ENCODE results near the gene TCEAL8. TPM values are rescaled to one million over a fixed set of nuclear protein-coding genes. Genes with fewer than 3 reads are reported as not detected.
"Not testable (repeated sequence)": the region's sequence is repeated elsewhere in the genome, so short reads cannot be mapped to it uniquely, and the experiment has no call there.

The TCEAL8 gene
- total and polyA plus RNA-seq, 2 donors (not counting 3 experiments of a cell fraction or from before 2014, with no cell fraction given) = 31.0 to 51.8 TPM

DNA sequence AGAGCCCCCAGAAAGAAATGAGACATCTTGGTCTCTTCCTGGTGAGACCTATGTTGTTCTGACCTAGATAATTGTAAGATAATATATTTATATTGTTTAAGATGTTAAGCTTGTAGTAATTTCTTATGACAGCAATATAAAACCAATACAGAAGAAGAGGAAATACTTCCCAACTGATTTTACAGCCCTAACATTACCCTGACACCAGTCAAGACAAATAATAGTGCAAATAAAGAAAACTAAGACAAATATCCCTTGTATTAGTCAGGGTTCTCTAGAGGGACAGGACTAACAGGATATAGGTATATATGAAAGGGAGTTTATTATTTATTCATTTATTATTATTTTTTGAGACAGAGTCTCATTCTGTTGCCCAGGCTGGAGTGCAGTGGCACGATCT is 18.7 kb downstream of the TCEAL8 start:
- CTCF ChIA-PET = interaction anchor here (1.4 kb wide), 1 partner anchor 292 kb away, joined by 3 read pairs; no protein-coding TSS in a partner anchor
- dilution Hi-C loops (cut with MboI; ENCODE audit: extremely low pct_ligation_motif_present, low sequenced_read_pairs) = no loop called here

DNA sequence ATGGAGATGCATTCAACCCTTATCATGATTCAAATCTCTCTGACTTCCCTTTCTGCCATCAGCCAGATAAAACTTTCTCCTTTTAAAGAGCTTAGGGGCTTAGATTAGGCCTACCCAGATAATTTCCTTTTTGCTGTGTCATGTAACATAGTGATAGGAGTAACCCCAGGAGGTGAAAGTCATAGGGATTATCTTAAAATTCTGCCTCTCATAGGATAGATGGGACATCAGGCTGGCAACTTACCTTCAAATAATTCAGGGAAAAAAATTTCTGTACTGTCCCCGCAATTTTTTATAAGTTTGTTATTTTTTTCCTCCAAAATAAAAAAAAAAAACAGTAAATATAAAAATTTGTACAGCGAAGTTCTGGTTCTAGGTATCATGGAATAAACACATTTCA is 19.3 kb downstream of the TCEAL8 start:
- BruUV-seq (replicated peaks); H3K9me1 ChIP-seq (replicated peaks; ENCODE audit: control insufficient read depth, extremely low read depth, insufficient read depth, low read length); H3K4me1 ChIP-seq (ENCODE audit: control insufficient read depth, extremely low read depth, insufficient read depth, low read length); dilution Hi-C loops (cut with MboI; ENCODE audit: extremely low pct_ligation_motif_present, low sequenced_read_pairs); H3K36me3 ChIP-seq (ENCODE audit: control insufficient read depth in 2 of 2, extremely low read depth in 1 of 2, insufficient read depth in 2 of 2, low read length in 2 of 2); H4K20me1 ChIP-seq (replicated peaks; ENCODE audit: control insufficient read depth, extremely low read depth, insufficient read depth, low read length); H3K9ac ChIP-seq (replicated peaks; ENCODE audit: extremely low read depth, insufficient read depth, low read length); intact Hi-C loops (cut with micrococcal nuclease); FAIRE-seq; H3K79me2 ChIP-seq (ENCODE audit: control insufficient read depth, insufficient read depth, low read length); H3K27me3 ChIP-seq (ENCODE audit: control insufficient read depth in 2 of 2, insufficient read depth in 2 of 2, low read length in 2 of 2); H2AFZ ChIP-seq (ENCODE audit: low read depth, low read length); POLR2A ChIA-PET; H3K9me3 ChIP-seq (replicated peaks; ENCODE audit: control insufficient read depth, insufficient read depth, low read length); DNase-seq (ENCODE audit: low read depth, low spot score); H3K4me2 ChIP-seq (ENCODE audit: insufficient read depth, low read length); H3K27ac ChIP-seq (ENCODE audit: insufficient read depth, low read depth, low read length); H3K4me3 ChIP-seq (replicated peaks in 1 of 3; ENCODE audit: insufficient read depth in 1 of 3, low read depth in 1 of 3, low read length in 3 of 3): not testable (repeated sequence)
- CTCF ChIA-PET = interaction anchor here (1.4 kb wide), 1 partner anchor 292 kb away, joined by 3 read pairs; no protein-coding TSS in a partner anchor

More for the DNA sequence above, 18.7 kb downstream of the TCEAL8 start:
- Histone ChIP-seq H4K20me1 (replicated peaks; ENCODE audit: control insufficient read depth, extremely low read depth, insufficient read depth, low read length) (no peaks in the 10 kb centered on the region), H3K4me3 (replicated peaks in 1 of 3; ENCODE audit: insufficient read depth in 1 of 3, low read depth in 1 of 3, low read length in 3 of 3) (no peak overlapping the region), H3K9me3 (replicated peaks; ENCODE audit: control insufficient read depth, insufficient read depth, low read length) (no peaks in the 10 kb centered on the region), H2AFZ (ENCODE audit: low read depth, low read length) (no peak overlapping the region), H3K36me3 (ENCODE audit: control insufficient read depth in 2 of 2, extremely low read depth in 1 of 2, insufficient read depth in 2 of 2, low read length in 2 of 2) (no peaks in the 10 kb centered on the region), H3K27me3 (ENCODE audit: control insufficient read depth in 2 of 2, insufficient read depth in 2 of 2, low read length in 2 of 2) (no peaks in the 10 kb centered on the region), H3K27ac (ENCODE audit: insufficient read depth, low read depth, low read length) (no peak overlapping the region), H3K4me2 (ENCODE audit: insufficient read depth, low read length) (no peak overlapping the region), H3K9me1 (replicated peaks; ENCODE audit: control insufficient read depth, extremely low read depth, insufficient read depth, low read length) (no peaks in the 10 kb centered on the region), H3K79me2 (ENCODE audit: control insufficient read depth, insufficient read depth, low read length) (no peaks in the 10 kb centered on the region), H3K9ac (replicated peaks; ENCODE audit: extremely low read depth, insufficient read depth, low read length) (no peak overlapping the region), H3K4me1 (ENCODE audit: control insufficient read depth, extremely low read depth, insufficient read depth, low read length) (no peaks in the 10 kb centered on the region)
- no TSS peak for BruUV-seq (replicated peaks)
- no peak for DNase-seq (ENCODE audit: low read depth, low spot score)
- FAIRE-seq = no peak
- POLR2A ChIA-PET = no interaction called here
- TF ChIP-seq JUN (IDR thresholded peaks at IDR 0.05; ENCODE audit: borderline replicate concordance, insufficient read depth, insufficient read length, low read depth) (no peak), EZH2 (IDR thresholded peaks at IDR 0.05; ENCODE audit: borderline replicate concordance, low read depth, low read length, severe bottlenecking) (no peak), FOS (IDR thresholded peaks at IDR 0.05; ENCODE audit: borderline replicate concordance, insufficient read depth, low read length) (no peak), POLR2AphosphoS5 (IDR thresholded peaks at IDR 0.05; ENCODE audit: insufficient read depth, low read depth, low read length) (no peak), MYC (IDR thresholded peaks at IDR 0.05; ENCODE audit: low read depth, low read length) (no peak), GATA2 (IDR thresholded peaks at IDR 0.05; ENCODE audit: insufficient read depth, insufficient read length, low read depth, low read length) (no peak), POLR2A (IDR thresholded peaks at IDR 0.05; ENCODE audit: low read depth, low read length) (no peak)
- TF ChIP-seq, protein P1, sequence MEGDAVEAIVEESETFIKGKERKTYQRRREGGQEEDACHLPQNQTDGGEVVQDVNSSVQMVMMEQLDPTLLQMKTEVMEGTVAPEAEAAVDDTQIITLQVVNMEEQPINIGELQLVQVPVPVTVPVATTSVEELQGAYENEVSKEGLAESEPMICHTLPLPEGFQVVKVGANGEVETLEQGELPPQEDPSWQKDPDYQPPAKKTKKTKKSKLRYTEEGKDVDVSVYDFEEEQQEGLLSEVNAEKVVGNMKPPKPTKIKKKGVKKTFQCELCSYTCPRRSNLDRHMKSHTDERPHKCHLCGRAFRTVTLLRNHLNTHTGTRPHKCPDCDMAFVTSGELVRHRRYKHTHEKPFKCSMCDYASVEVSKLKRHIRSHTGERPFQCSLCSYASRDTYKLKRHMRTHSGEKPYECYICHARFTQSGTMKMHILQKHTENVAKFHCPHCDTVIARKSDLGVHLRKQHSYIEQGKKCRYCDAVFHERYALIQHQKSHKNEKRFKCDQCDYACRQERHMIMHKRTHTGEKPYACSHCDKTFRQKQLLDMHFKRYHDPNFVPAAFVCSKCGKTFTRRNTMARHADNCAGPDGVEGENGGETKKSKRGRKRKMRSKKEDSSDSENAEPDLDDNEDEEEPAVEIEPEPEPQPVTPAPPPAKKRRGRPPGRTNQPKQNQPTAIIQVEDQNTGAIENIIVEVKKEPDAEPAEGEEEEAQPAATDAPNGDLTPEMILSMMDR (IDR thresholded peaks at IDR 0.05; ENCODE audit: extremely low read depth in 1 of 2, insufficient read depth in 1 of 2, low read depth in 1 of 2, low read length in 2 of 2) = no peak
- TF ChIP-seq, protein P2, sequence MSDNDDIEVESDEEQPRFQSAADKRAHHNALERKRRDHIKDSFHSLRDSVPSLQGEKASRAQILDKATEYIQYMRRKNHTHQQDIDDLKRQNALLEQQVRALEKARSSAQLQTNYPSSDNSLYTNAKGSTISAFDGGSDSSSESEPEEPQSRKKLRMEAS (IDR thresholded peaks at IDR 0.05; ENCODE audit: insufficient read depth, insufficient read length) = no peak
- intact Hi-C loops (cut with micrococcal nuclease) = no loop called here

All from endothelial cell of umbilical vein (primary cell).